HepG2 (cell line): ENCODE results near the gene TICAM2.

Source experiments
- NR1H2 ChIP-seq: sonication (generic); formaldehyde crosslinking; IDR thresholded peaks from 2 replicates; pipeline ENCODE4 v1.8.1; 2022; ENCODE audit warnings: low read depth, missing genetic modification reagents, borderline replicate concordance
- RFX5 ChIP-seq: IDR thresholded peaks from 2 replicates; pipeline ENCODE4 v1.6.1; 2011; ENCODE audit warnings: low read depth, low read length, improper control_type of control experiment
- XRCC5 ChIP-seq: fragments of 200-400 bp; formaldehyde crosslinking; optimal IDR thresholded peaks from 2 replicates; pipeline ENCODE3; 2017; ENCODE audit warnings: mild to moderate bottlenecking, low read length
- ZNF256 ChIP-seq: sonication (generic); formaldehyde crosslinking; conservative IDR thresholded peaks from 2 replicates; pipeline ENCODE4 v1.4.0; 2020; ENCODE audit warnings: missing genetic modification reagents

- no peak for TF ChIP-seq ZNF256 (CRISPR knock-in tag)
- no peak for TF ChIP-seq RFX5
- no peak for TF ChIP-seq XRCC5
- no peak for TF ChIP-seq NR1H2
These were observed 35.2 kb upstream of the TICAM2 start for GRCh38 chr5:115637507-115637906.
